ENCODE data around the gene PCDH8.

The PCDH8 gene

GRCh38 chr13:52848455-52849195, at the start of gene PCDH8:
Gene PCDH8, minus strand, starts transcription at chr13:52848640. Its CDS starts 204 bp downstream, at chr13:52848436.
- no peak for DNase-seq

GRCh38 chr13:52896827-52897659, 48.6 kb upstream of the PCDH8 start:
- no peak for DNase-seq

- DNase-seq, result no peak
These were observed 46.0 kb upstream of the PCDH8 start for GRCh38 chr13:52894413-52894812.

- DNase-seq, result no peak
These were observed 44.5 kb upstream of the PCDH8 start for GRCh38 chr13:52892925-52893324.

GRCh38 chr13:52891706-52892105, 43.3 kb upstream of the PCDH8 start:
- no peak for DNase-seq

- no peak for DNase-seq
These were observed 38.7 kb upstream of the PCDH8 start for GRCh38 chr13:52887165-52887564.

GRCh38 chr13:52885141-52885540, 36.7 kb upstream of the PCDH8 start:
- DNase-seq, result no peak

GRCh38 chr13:52884429-52885010, 36.1 kb upstream of the PCDH8 start:
- no peak for DNase-seq

- DNase-seq, result no peak
These were observed 34.3 kb upstream of the PCDH8 start for GRCh38 chr13:52882785-52883184.

- DNase-seq, result no peak
These were observed 31.7 kb upstream of the PCDH8 start for GRCh38 chr13:52879950-52880741.

GRCh38 chr13:52878831-52879230, 30.4 kb upstream of the PCDH8 start:
- DNase-seq, result no peak

- no peak for DNase-seq
These were observed 21.7 kb upstream of the PCDH8 start for GRCh38 chr13:52870143-52870542.

GRCh38 chr13:52869621-52870020, 21.2 kb upstream of the PCDH8 start:
- no peak for DNase-seq

GRCh38 chr13:52869050-52869449, 20.6 kb upstream of the PCDH8 start:
- no peak for DNase-seq

GRCh38 chr13:52868190-52868589, 19.8 kb upstream of the PCDH8 start:
- no peak for DNase-seq

- no peak for DNase-seq
These were observed 16.5 kb upstream of the PCDH8 start for GRCh38 chr13:52864941-52865340.

GRCh38 chr13:52862358-52863206, 14.1 kb upstream of the PCDH8 start:
- DNase-seq, result no peak

GRCh38 chr13:52852444-52852843, 4.0 kb upstream of the PCDH8 start:
- DNase-seq, result no peak

GRCh38 chr13:52851137-52851962, 2.9 kb upstream of the PCDH8 start:
- no peak for DNase-seq

- no peak for DNase-seq
These were observed 2.1 kb upstream of the PCDH8 start for GRCh38 chr13:52850396-52851136.

- DNase-seq, result no peak
These were observed 1.6 kb upstream of the PCDH8 start for GRCh38 chr13:52850072-52850395.
